ENCODE results near the gene RAB40B. TPM values are rescaled to one million over a fixed set of nuclear protein-coding genes. Genes with fewer than 3 reads are reported as not detected.

Gene RAB40B
- total RNA-seq, 3 donors from 2014 or later (not counting 1 experiment from before 2014, with no cell fraction given): 3.7 to 7.3 (median 4.0) TPM

DNA sequence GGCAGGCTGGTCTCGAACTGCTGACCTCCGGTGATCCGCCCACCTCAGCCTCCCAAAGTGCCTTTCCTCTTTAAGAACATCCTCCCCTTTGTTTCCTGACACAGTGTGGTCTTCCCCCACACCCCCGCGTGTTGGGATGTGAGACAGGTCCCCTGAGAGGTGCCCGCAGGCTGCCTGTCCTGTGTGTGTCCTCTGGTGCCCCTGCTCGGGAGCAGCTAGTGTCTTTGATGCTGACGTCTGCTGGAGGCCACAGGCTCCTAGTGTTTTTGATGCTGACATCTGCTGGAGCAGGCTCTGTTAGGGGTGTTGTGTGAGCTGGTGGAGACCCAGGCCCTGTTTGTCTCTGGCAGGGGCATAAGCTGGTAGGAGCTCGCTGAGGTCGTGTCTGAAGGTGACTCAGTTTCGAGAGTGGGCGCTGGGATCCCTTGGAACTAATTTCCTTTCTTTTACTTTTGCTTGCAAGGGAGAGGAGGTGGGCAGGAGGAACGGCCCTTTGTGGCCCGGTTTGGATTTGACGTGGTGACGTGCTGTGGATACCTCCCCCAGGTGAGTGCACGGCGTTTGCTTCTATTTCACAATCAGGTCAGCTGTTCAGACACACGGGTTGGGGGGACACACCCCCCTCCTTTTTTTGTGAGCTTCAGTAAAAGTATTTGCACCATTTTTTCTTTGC, 24.0 kb upstream of the RAB40B start:
- TF ChIP-seq, protein P1, sequence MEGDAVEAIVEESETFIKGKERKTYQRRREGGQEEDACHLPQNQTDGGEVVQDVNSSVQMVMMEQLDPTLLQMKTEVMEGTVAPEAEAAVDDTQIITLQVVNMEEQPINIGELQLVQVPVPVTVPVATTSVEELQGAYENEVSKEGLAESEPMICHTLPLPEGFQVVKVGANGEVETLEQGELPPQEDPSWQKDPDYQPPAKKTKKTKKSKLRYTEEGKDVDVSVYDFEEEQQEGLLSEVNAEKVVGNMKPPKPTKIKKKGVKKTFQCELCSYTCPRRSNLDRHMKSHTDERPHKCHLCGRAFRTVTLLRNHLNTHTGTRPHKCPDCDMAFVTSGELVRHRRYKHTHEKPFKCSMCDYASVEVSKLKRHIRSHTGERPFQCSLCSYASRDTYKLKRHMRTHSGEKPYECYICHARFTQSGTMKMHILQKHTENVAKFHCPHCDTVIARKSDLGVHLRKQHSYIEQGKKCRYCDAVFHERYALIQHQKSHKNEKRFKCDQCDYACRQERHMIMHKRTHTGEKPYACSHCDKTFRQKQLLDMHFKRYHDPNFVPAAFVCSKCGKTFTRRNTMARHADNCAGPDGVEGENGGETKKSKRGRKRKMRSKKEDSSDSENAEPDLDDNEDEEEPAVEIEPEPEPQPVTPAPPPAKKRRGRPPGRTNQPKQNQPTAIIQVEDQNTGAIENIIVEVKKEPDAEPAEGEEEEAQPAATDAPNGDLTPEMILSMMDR (IDR thresholded peaks at IDR 0.05): no peak
- Mint-ChIP-seq H3K4me1 (peaks cover 8 to 13% of the 10 kb centered on the region in 2 donors), H3K4me3 (no peak overlapping the region), H3K27me3 (ENCODE audit: low read depth in 2 of 2) (no peaks in the 10 kb centered on the region), H3K36me3 (peaks cover 6% of the 10 kb centered on the region), H3K27ac (no peak overlapping the region), H3K9me3 (no peaks in the 10 kb centered on the region)
- H3K9me3 ChIP-seq (ENCODE audit: control insufficient read depth, insufficient read depth, low read length): no peaks in the 10 kb centered on the region
- DNase-seq (no peak), ATAC-seq (no peak)
- no peak overlapping the region for H3K4me3 ChIP-seq (ENCODE audit: low read length)
- no peaks in the 10 kb centered on the region for H3K27me3 ChIP-seq (ENCODE audit: control insufficient read depth, insufficient read depth, low read length)
- WGBS (ENCODE audit: insufficient coverage): 97% methylated on average over 18 of the region's 19 CpGs
- intact Hi-C loops (cut with micrococcal nuclease): no loop called here
- H3K36me3 ChIP-seq (ENCODE audit: control insufficient read depth, insufficient read depth, low read length): peaks cover 38% of the 10 kb centered on the region
- no peak overlapping the region for H3K27ac ChIP-seq (ENCODE audit: low read length)
- peaks cover 8% of the 10 kb centered on the region for H3K4me1 ChIP-seq (ENCODE audit: control insufficient read depth, insufficient read depth, low read length)

DNA sequence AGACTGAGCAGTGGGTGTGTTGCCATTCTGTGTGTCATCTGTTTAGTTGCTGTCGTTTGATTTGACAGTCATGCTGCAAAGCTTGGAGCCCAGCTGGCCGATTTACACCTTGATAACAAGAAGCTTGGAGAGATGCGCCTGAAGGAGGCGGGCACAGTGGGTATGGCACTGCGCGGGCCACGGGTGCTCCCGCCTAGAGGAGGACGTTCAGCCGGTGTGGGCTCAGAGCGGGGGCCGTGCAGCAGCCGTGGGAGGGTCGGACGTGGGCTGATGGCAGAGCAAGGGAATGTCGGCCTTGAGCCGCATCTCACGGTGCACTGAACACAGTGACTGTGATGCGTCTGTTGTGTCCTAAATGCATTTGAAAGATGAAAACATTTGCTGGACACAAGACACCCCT, 21.7 kb upstream of the RAB40B start:
- DNase-seq (no peak), ATAC-seq (no peak)
- no peaks in the 10 kb centered on the region for H3K27me3 Mint-ChIP-seq (ENCODE audit: low read depth in 2 of 2)
- H3K4me3 ChIP-seq (ENCODE audit: low read length): no peak overlapping the region
- no peaks in the 10 kb centered on the region for H3K9me3 Mint-ChIP-seq
- intact Hi-C loops (cut with micrococcal nuclease): no loop called here
- 97% methylated on average over 19 of the region's 19 CpGs for WGBS (ENCODE audit: insufficient coverage)
- H3K4me1 Mint-ChIP-seq: peaks cover 14 to 26% of the 10 kb centered on the region in 2 donors
- peaks cover 21% of the 10 kb centered on the region for H3K4me1 ChIP-seq (ENCODE audit: control insufficient read depth, insufficient read depth, low read length)
- H3K27ac ChIP-seq (ENCODE audit: low read length): no peak overlapping the region
- H3K4me3 Mint-ChIP-seq: no peak overlapping the region
- no peaks in the 10 kb centered on the region for H3K9me3 ChIP-seq (ENCODE audit: control insufficient read depth, insufficient read depth, low read length)
- TF ChIP-seq, protein P1 (IDR thresholded peaks at IDR 0.05): no peak
- H3K27me3 ChIP-seq (ENCODE audit: control insufficient read depth, insufficient read depth, low read length): no peaks in the 10 kb centered on the region
- peaks cover 5% of the 10 kb centered on the region for H3K36me3 Mint-ChIP-seq
- no peak overlapping the region for H3K27ac Mint-ChIP-seq
- peaks cover 27% of the 10 kb centered on the region for H3K36me3 ChIP-seq (ENCODE audit: control insufficient read depth, insufficient read depth, low read length)

DNA sequence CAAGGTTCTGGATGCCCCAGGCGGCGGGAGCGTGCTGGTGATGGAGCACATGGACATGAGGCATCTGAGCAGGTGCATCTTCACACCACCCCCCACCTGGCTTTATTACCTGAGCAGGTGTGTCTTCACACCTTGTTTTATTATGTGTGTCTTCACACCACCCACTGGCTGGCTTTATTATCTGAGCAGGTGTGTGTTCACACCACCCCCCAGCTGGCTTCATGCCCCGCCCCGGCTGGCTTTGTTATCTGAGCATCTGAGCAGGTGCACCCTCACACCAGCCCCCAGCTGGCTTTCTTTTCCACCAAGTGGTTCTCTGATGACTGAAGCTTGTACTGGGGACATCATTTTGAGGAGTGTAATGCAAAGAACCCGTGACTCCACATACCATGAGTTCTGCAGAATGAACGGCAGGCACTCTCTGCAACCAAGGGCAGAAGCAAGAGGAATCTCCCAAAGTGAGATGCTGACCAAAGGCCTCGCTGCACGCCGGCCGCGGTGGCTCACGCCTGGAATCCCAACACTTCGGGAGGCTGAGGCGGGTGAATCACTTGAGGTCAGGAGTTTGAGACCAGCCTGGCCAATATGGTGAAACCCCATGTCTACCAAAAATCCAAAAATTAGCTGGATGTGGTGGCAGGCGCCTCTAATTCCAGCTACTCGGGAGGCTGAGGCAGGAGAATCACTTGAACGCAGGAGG, 20.6 kb upstream of the RAB40B start:
- ATAC-seq: no peak
- H3K36me3 ChIP-seq (ENCODE audit: control insufficient read depth, insufficient read depth, low read length): peaks cover 27% of the 10 kb centered on the region
- no peaks in the 10 kb centered on the region for H3K27me3 Mint-ChIP-seq (ENCODE audit: low read depth in 2 of 2)
- no peak overlapping the region for H3K4me3 ChIP-seq (ENCODE audit: low read length)
- DNase-seq: no peak
- no peaks in the 10 kb centered on the region for H3K9me3 ChIP-seq (ENCODE audit: control insufficient read depth, insufficient read depth, low read length)
- H3K36me3 Mint-ChIP-seq: peaks cover 5% of the 10 kb centered on the region
- peaks cover 21% of the 10 kb centered on the region for H3K4me1 ChIP-seq (ENCODE audit: control insufficient read depth, insufficient read depth, low read length)
- peaks cover 14 to 26% of the 10 kb centered on the region in 2 donors for H3K4me1 Mint-ChIP-seq
- intact Hi-C loops (cut with micrococcal nuclease): no loop called here
- 94% methylated on average over 18 of the region's 18 CpGs for WGBS (ENCODE audit: insufficient coverage)
- H3K4me3 Mint-ChIP-seq: no peak overlapping the region
- no peak overlapping the region for H3K27ac ChIP-seq (ENCODE audit: low read length)
- no peaks in the 10 kb centered on the region for H3K27me3 ChIP-seq (ENCODE audit: control insufficient read depth, insufficient read depth, low read length)
- no peaks in the 10 kb centered on the region for H3K9me3 Mint-ChIP-seq
- no peak overlapping the region for H3K27ac Mint-ChIP-seq
- TF ChIP-seq, protein P1 (IDR thresholded peaks at IDR 0.05): no peak
